GM12878 (cell line): Measurements from ENCODE around the gene SELENOK. TPM values are rescaled to one million over a fixed set of nuclear protein-coding genes. Genes with fewer than 3 reads are reported as not detected.

Experiments used
- ATAC-seq: fragments of 200-7000 bp; cut with Tn5 transposase; 3 replicates; pipeline ENCODE4 v1.9.1; 2020; ENCODE audit warnings: mild to moderate bottlenecking, moderate library complexity
- BruUV-seq: library from RNA; stranded (reverse); fragments of 400-500 nt; replicated peaks from 2 replicates; lab custom pipeline; 2021; lab: Mats Ljungman, UMichigan
- CTCF ChIA-PET: fragments of 300-600 bp; sonication (Branson Sonifier 250); formaldehyde crosslinking; extraction: SDS; loops from one replicate; lab custom pipeline; 2021; ENCODE audit warnings: inconsistent platforms; lab: Yijun Ruan, JAX
- POLR2A ChIA-PET: fragments of 350-600 bp; formaldehyde crosslinking; extraction: SDS; loops from one replicate; lab custom pipeline; 2021; ENCODE audit warnings: inconsistent platforms; lab: Charles Lee
- RAD21 ChIA-PET: fragments of 300-600 bp; sonication (Branson Sonifier 250); formaldehyde crosslinking; loops from one replicate; lab custom pipeline; 2023; ENCODE audit warnings: antibody characterized with exemption; ENCODE audit not compliant: unreplicated experiment; lab: Charles Lee
- SMC1A ChIA-PET: fragments of 300-600 bp; sonication (Branson Sonifier 250); formaldehyde crosslinking; loops from one replicate; lab custom pipeline; 2023; ENCODE audit not compliant: unreplicated experiment, uncharacterized antibody; lab: Charles Lee
- DNase-seq: peaks from one replicate; pipeline ENCODE4 v3.0.0-alpha.2; 2011; ENCODE audit warnings: low read depth, low spot score
- FAIRE-seq: peaks from 3 replicates; lab custom pipeline; 2011; peaks lifted over from hg19 to GRCh38; lab: Jason Lieb, UNC
- H2AFZ ChIP-seq: 2 replicates; pipeline ENCODE4 v1.6.0; 2011; ENCODE audit warnings: low read depth, low read length, control low read depth; ENCODE audit not compliant: control insufficient read depth
- H3K27ac ChIP-seq: 2 replicates; pipeline ENCODE4 v1.5.1; 2011; ENCODE audit warnings: control low read depth; ENCODE audit not compliant: control insufficient read depth, insufficient read depth
- H3K27me3 ChIP-seq, 2 experiments: replicated peaks in 1 of 2; 2 replicates each; pipeline versions ENCODE4 v1.6.0 to v1.6.1; 2011; ENCODE audit warnings: low read length in 1 of 2; ENCODE audit not compliant: control insufficient read depth in 2 of 2, insufficient read depth in 2 of 2
- H3K36me3 ChIP-seq, 2 experiments: 2 replicates each; pipeline ENCODE4 v1.5.1; 2011; ENCODE audit warnings: low read length in 1 of 2; ENCODE audit not compliant: control insufficient read depth in 2 of 2, insufficient read depth in 2 of 2
- H3K4me1 ChIP-seq: 2 replicates; pipeline ENCODE4 v1.6.1; 2011; ENCODE audit warnings: mild to moderate bottlenecking, low read length, moderate library complexity, mixed read lengths; ENCODE audit not compliant: control insufficient read depth, insufficient read depth
- H3K4me2 ChIP-seq: 2 replicates; pipeline ENCODE4 v1.6.0; 2011; ENCODE audit warnings: control low read depth; ENCODE audit not compliant: control insufficient read depth, insufficient read depth
- H3K4me3 ChIP-seq: fragments of 200-600 bp; sonication (generic); 2 replicates; pipeline ENCODE4 v1.5.1; 2016
- H3K79me2 ChIP-seq: 2 replicates; pipeline ENCODE4 v1.6.0; 2011; ENCODE audit warnings: low read length; ENCODE audit not compliant: control insufficient read depth, insufficient read depth
- H3K9ac ChIP-seq: 2 replicates; pipeline ENCODE4 v1.8.0; 2011; ENCODE audit warnings: low read length, control low read depth, mixed read lengths; ENCODE audit not compliant: control insufficient read depth, insufficient read depth
- H3K9me3 ChIP-seq: replicated peaks from 3 replicates; pipeline ENCODE4 v1.5.1; 2011; ENCODE audit warnings: mild to moderate bottlenecking, low read length; ENCODE audit not compliant: control insufficient read depth, insufficient read depth
- H4K20me1 ChIP-seq: 2 replicates; pipeline ENCODE4 v1.6.0; 2011; ENCODE audit not compliant: control insufficient read depth, insufficient read depth
- ATF2 ChIP-seq: IDR thresholded peaks from 2 replicates; pipeline ENCODE4 v1.6.1; 2012; ENCODE audit warnings: low read length, inconsistent platforms
- CEBPB ChIP-seq, 2 experiments: fragments of 150-350 bp in 1 of 2; IDR thresholded peaks; 2 replicates each; pipeline ENCODE4 v1.6.1; 2012 to 2014; ENCODE audit warnings: low read depth in 2 of 2, low read length in 2 of 2, borderline replicate concordance in 1 of 2, inconsistent platforms in 1 of 2
- CREB1 ChIP-seq: IDR thresholded peaks from 2 replicates; pipeline ENCODE4 v1.6.1; 2012; ENCODE audit warnings: low read depth, mild to moderate bottlenecking, inconsistent platforms
- CTCF ChIP-seq, 3 experiments: IDR thresholded peaks in 2 of 3; conservative IDR thresholded peaks in 1 of 3; 2 replicates each; pipeline ENCODE4 v1.5.1; 2011; ENCODE audit warnings: low read depth in 3 of 3, low read length in 3 of 3, mild to moderate bottlenecking in 3 of 3, control low read depth in 2 of 3, moderate library complexity in 2 of 3, inconsistent platforms in 1 of 3, mixed read lengths in 1 of 3; ENCODE audit not compliant: control insufficient read depth in 2 of 3, insufficient read depth in 1 of 3; ENCODE audit errors: extremely low read depth in 1 of 3
- MLLT1 ChIP-seq: fragments of 450-650 bp; IDR thresholded peaks from 2 replicates; pipeline ENCODE4 v1.6.1; 2016; ENCODE audit warnings: mild to moderate bottlenecking
- MTA3 ChIP-seq: IDR thresholded peaks from 2 replicates; pipeline ENCODE4 v1.6.1; 2012; ENCODE audit warnings: low read length, inconsistent platforms, borderline replicate concordance
- POLR2AphosphoS2 ChIP-seq: IDR thresholded peaks from 2 replicates; pipeline ENCODE4 v1.6.1; 2011; ENCODE audit warnings: low read depth, mild to moderate bottlenecking, low read length, improper control_type of control experiment, moderate library complexity
- POU2F2 ChIP-seq: IDR thresholded peaks from 3 replicates; pipeline ENCODE4 v1.6.1; 2011; ENCODE audit warnings: low read depth, mild to moderate bottlenecking, low read length, borderline replicate concordance
- RAD51 ChIP-seq: fragments of 450-650 bp; IDR thresholded peaks from 2 replicates; pipeline ENCODE4 v1.6.1; 2016; ENCODE audit warnings: moderate library complexity, mild to moderate bottlenecking, inconsistent platforms
- SP1 ChIP-seq: IDR thresholded peaks from one replicate; pipeline ENCODE4 v1.6.1; 2011; ENCODE audit warnings: low read depth, low read length
- ZBTB33 ChIP-seq: fragments of 450-650 bp; IDR thresholded peaks from 2 replicates; pipeline ENCODE4 v1.6.1; 2017; ENCODE audit warnings: mild to moderate bottlenecking
- ZNF207 ChIP-seq: fragments of 450-650 bp; IDR thresholded peaks from 2 replicates; pipeline ENCODE4 v1.6.1; 2014; ENCODE audit warnings: antibody characterized with exemption, mild to moderate bottlenecking, borderline replicate concordance
- ZSCAN29 ChIP-seq: fragments of 450-650 bp; IDR thresholded peaks from 2 replicates; pipeline ENCODE4 v1.6.1; 2017; ENCODE audit warnings: mild to moderate bottlenecking, moderate library complexity
- WGBS: methylation state at CpG from one replicate; pipeline ENCODE4 v1.1.6; 2016; ENCODE audit warnings: low lambda C conversion rate; ENCODE audit not compliant: insufficient replicate concordance, insufficient coverage; ENCODE audit errors: missing lambda C conversion rate; 5-methylcytosine and 5-hydroxymethylcytosine counted together
- in situ Hi-C: fragments of 300-500 bp; cut with MboI; formaldehyde crosslinking; loops from 9 replicates; pipeline ENCODE4 v1.14.3; 2018; ENCODE audit warnings: mixed read lengths
- intact Hi-C: fragments of 100-400 bp; cut with micrococcal nuclease; formaldehyde crosslinking; loops from one replicate; pipeline ENCODE4 v1.14.2; 2022; ENCODE audit not compliant: unreplicated experiment
- polyA plus RNA-seq, 11 experiments: library from polyadenylated mRNA; depleted of rRNA in 4 of 11; unstranded in 6 of 11; stranded (reverse) in 5 of 11; fragments of >200 nt; fragmentation: Nextera tagmentation in 4 of 11; fragmentation: Illumina TruSeq in 1 of 11; extraction: Ambion mirVana in 4 of 11; extraction: Trizol in 1 of 11; gene quantifications; 1 replicate in 1 of 11; 2 replicates in 10 of 11; pipeline versions ENCODE4 v1.2.1 to v1.2.3, GENCODE V29; 2011 to 2016; ENCODE audit warnings: inconsistent platforms in 2 of 11, missing spikeins in 2 of 11, low read depth in 1 of 11
- total RNA-seq, 4 experiments: library from RNA; depleted of rRNA in 3 of 4; stranded (reverse); fragments of >200 nt in 3 of 4; fragmentation: Illumina TruSeq in 1 of 4; extraction: Trizol in 1 of 4; gene quantifications; 2 replicates each; pipeline versions ENCODE4 v1.2.1 to v1.2.3, GENCODE V29; 2013 to 2021

Gene SELENOK
- total and polyA plus RNA-seq, 10 of the 15 experiments (the other 5 are each of a cell fraction or from before 2014, with no cell fraction given) = 35.4 to 322 (median 101) TPM

GRCh38 chr3:53940623-53941022 lies 49.0 kb upstream of the SELENOK start:
- ChIA-PET SMC1A (interaction anchor here (0.8 to 1.5 kb wide), 2 partner anchors 85 to 434 kb away, joined by 3 read pairs; no protein-coding TSS in a partner anchor), RAD21 (no interaction called here), POLR2A (no interaction called here), CTCF (interaction anchor here (0.7 kb wide), 1 partner anchor 21 kb away, joined by 3 read pairs; no protein-coding TSS in a partner anchor)
- Histone ChIP-seq H4K20me1 (no peaks in the 10 kb centered on the region), H3K27me3 (no peaks in the 10 kb centered on the region; a peak in 1 of 4 replicates), H3K4me2 (no peak overlapping the region), H3K9ac (no peak overlapping the region), H3K36me3 (no peaks in the 10 kb centered on the region), H3K27ac (no peak overlapping the region), H3K4me1 (no peaks in the 10 kb centered on the region), H2AFZ (no peak overlapping the region), H3K4me3 (no peak overlapping the region), H3K9me3 (no peaks in the 10 kb centered on the region; the same call in 2 of the 3 replicates), H3K79me2 (no peaks in the 10 kb centered on the region)
- in situ Hi-C loops = no loop called here
- DNase-seq (no peak), FAIRE-seq (no peak), ATAC-seq (no peak)
- 0% methylated on average over 1 of the region's 1 CpG for WGBS
- TF ChIP-seq POU2F2 = no peak
- no peak for TF ChIP-seq CEBPB (IDR thresholded peaks at IDR 0.05; ENCODE audit: borderline replicate concordance in 1 of 2, low read depth in 2 of 2, low read length in 2 of 2)
- TF ChIP-seq ZSCAN29 = no peak
- TF ChIP-seq MLLT1 = no peak
- no peak for TF ChIP-seq POLR2AphosphoS2
- no peak for TF ChIP-seq SP1
- TF ChIP-seq CTCF (IDR thresholded peaks at IDR 0.05 in 2 of 3, conservative IDR thresholded peaks at IDR 0.05 in 1 of 3; ENCODE audit: control insufficient read depth in 2 of 3, extremely low read depth in 1 of 3, insufficient read depth in 1 of 3, low read depth in 3 of 3, low read length in 3 of 3) = no peak
- TF ChIP-seq RAD51 = no peak
- no peak for TF ChIP-seq MTA3
- TF ChIP-seq ZNF207 = no peak
- no peak for TF ChIP-seq CREB1
- TF ChIP-seq ZBTB33 = no peak
- no peak for TF ChIP-seq ATF2
- intact Hi-C loops = no loop called here
- BruUV-seq = no TSS peak
